GM23338 (cell line): ENCODE measurements around the gene KRTAP12-2. TPM values are rescaled to one million over a fixed set of nuclear protein-coding genes. Genes with fewer than 3 reads are reported as not detected.

Experiments used
- ATAC-seq: fragments of 200-7000 bp; cut with Tn5 transposase; 3 replicates; pipeline ENCODE4 v1.9.1; 2020
- DNase-seq: peaks from one replicate; pipeline ENCODE4 v3.0.0-alpha.2; 2015; ENCODE audit warnings: low spot score
- H2AFZ ChIP-seq: fragments of 200-600 bp; sonication (generic); 2 replicates; pipeline ENCODE4 v1.8.0; 2016; ENCODE audit warnings: antibody characterized with exemption, mild to moderate bottlenecking, moderate library complexity
- H3F3A ChIP-seq: fragments of 200-600 bp; sonication (generic); replicated peaks from 2 replicates; pipeline ENCODE4 v1.8.0; 2017; ENCODE audit warnings: antibody characterized with exemption, mixed run types, low read depth
- H3K27ac ChIP-seq: fragments of 200-600 bp; sonication (generic); 2 replicates; pipeline ENCODE4 v1.6.1; 2016; ENCODE audit warnings: low read depth
- H3K27me3 ChIP-seq: fragments of 200-600 bp; sonication (generic); 2 replicates; pipeline ENCODE4 v1.8.0; 2016; ENCODE audit warnings: mild to moderate bottlenecking, mixed run types, moderate library complexity; ENCODE audit not compliant: insufficient read depth
- H3K36me3 ChIP-seq: fragments of 200-600 bp; sonication (generic); 2 replicates; pipeline ENCODE4 v1.8.0; 2016; ENCODE audit warnings: mild to moderate bottlenecking; ENCODE audit not compliant: insufficient read depth
- H3K4me1 ChIP-seq: fragments of 200-600 bp; sonication (generic); 2 replicates; pipeline ENCODE4 v1.8.0; 2016; ENCODE audit warnings: mild to moderate bottlenecking, moderate library complexity; ENCODE audit not compliant: insufficient read depth
- H3K4me2 ChIP-seq: fragments of 200-600 bp; sonication (generic); 2 replicates; pipeline ENCODE4 v1.7.1; 2017; ENCODE audit warnings: mixed run types
- H3K4me3 ChIP-seq: fragments of 200-600 bp; sonication (generic); 2 replicates; pipeline ENCODE4 v1.6.1; 2016; ENCODE audit warnings: mixed run types
- H3K79me2 ChIP-seq: fragments of 200-600 bp; sonication (generic); replicated peaks from 2 replicates; pipeline ENCODE4 v1.8.0; 2017; ENCODE audit warnings: mild to moderate bottlenecking; ENCODE audit not compliant: insufficient read depth
- H3K9me2 ChIP-seq: fragments of 200-600 bp; sonication (generic); 2 replicates; pipeline ENCODE4 v1.8.0; 2017; ENCODE audit not compliant: insufficient read depth
- H4K20me1 ChIP-seq: fragments of 200-600 bp; sonication (generic); replicated peaks from 2 replicates; pipeline ENCODE4 v1.8.0; 2017; ENCODE audit warnings: mild to moderate bottlenecking; ENCODE audit not compliant: insufficient read depth
- H3K27ac Mint-ChIP-seq: 2 replicates; pipeline ENCODE4 v1.8.0; 2020; ENCODE audit warnings: inconsistent platforms, mild to moderate bottlenecking, moderate library complexity, mixed read lengths
- H3K27me3 Mint-ChIP-seq: 3 replicates; pipeline ENCODE4 v1.8.0; 2022; ENCODE audit warnings: low read depth, mild to moderate bottlenecking, moderate library complexity, mixed read lengths, inconsistent platforms; ENCODE audit not compliant: insufficient read depth, poor library complexity
- H3K36me3 Mint-ChIP-seq: 3 replicates; pipeline ENCODE4 v1.8.0; 2021; ENCODE audit warnings: low read depth, mild to moderate bottlenecking, inconsistent platforms, moderate library complexity, mixed read lengths
- H3K4me1 Mint-ChIP-seq: 3 replicates; pipeline ENCODE4 v1.8.0; 2020; ENCODE audit warnings: mild to moderate bottlenecking, inconsistent platforms, mixed read lengths
- H3K4me3 Mint-ChIP-seq: 3 replicates; pipeline ENCODE4 v1.8.0; 2021; ENCODE audit warnings: moderate library complexity, mild to moderate bottlenecking, inconsistent platforms, mixed read lengths
- H3K9me3 Mint-ChIP-seq: 3 replicates; pipeline ENCODE4 v1.8.0; 2020; ENCODE audit warnings: moderate library complexity, mild to moderate bottlenecking, inconsistent platforms, mixed read lengths
- CREB1 ChIP-seq: fragments of 250-450 bp; sonication (Bioruptor Pico); IDR thresholded peaks from 2 replicates; pipeline ENCODE4 v1.5.0; 2020; ENCODE audit warnings: low read depth, mild to moderate bottlenecking, moderate library complexity
- CTCF ChIP-seq, 2 experiments: fragments of 200-600 bp in 1 of 2; sonication (generic) in 1 of 2; conservative IDR thresholded peaks; 2 replicates each; pipeline versions ENCODE4 v1.5.1 to v1.6.1; 2016 to 2017; ENCODE audit warnings: antibody characterized with exemption in 2 of 2, low read depth in 2 of 2, mild to moderate bottlenecking in 2 of 2, moderate library complexity in 1 of 2
- ETS1 ChIP-seq: IDR thresholded peaks from 2 replicates; pipeline ENCODE4 v1.6.1; 2016; ENCODE audit warnings: antibody characterized with exemption
- EZH2phosphoT487 ChIP-seq: fragments of 200-600 bp; sonication (generic); IDR thresholded peaks from one replicate; pipeline ENCODE4 v1.8.1; 2018; ENCODE audit warnings: antibody characterized with exemption; ENCODE audit not compliant: unreplicated experiment
- JUNB ChIP-seq: IDR thresholded peaks from one replicate; pipeline ENCODE4 v1.6.1; 2016; ENCODE audit warnings: antibody characterized with exemption; ENCODE audit not compliant: unreplicated experiment
- NANOG ChIP-seq: IDR thresholded peaks from 2 replicates; pipeline ENCODE4 v1.6.1; 2016; ENCODE audit warnings: antibody characterized with exemption, borderline replicate concordance
- POLR2AphosphoS5 ChIP-seq: IDR thresholded peaks from 2 replicates; pipeline ENCODE4 v1.6.1; 2016; ENCODE audit warnings: antibody characterized with exemption, low read depth
- REST ChIP-seq: IDR thresholded peaks from one replicate; pipeline ENCODE4 v1.6.1; 2018; ENCODE audit warnings: antibody characterized with exemption; ENCODE audit not compliant: unreplicated experiment
- STAT1 ChIP-seq: IDR thresholded peaks from one replicate; pipeline ENCODE4 v1.6.1; 2016; ENCODE audit warnings: antibody characterized with exemption; ENCODE audit not compliant: unreplicated experiment
- ZNF114 ChIP-seq: fragments of 250-450 bp; sonication (Bioruptor Pico); IDR thresholded peaks from 2 replicates; pipeline ENCODE4 v1.5.0; 2020; ENCODE audit warnings: mild to moderate bottlenecking, moderate library complexity
- ZNF331 ChIP-seq: fragments of 250-450 bp; sonication (Bioruptor Pico); IDR thresholded peaks from 2 replicates; pipeline ENCODE4 v1.5.0; 2020; ENCODE audit warnings: low read depth, mild to moderate bottlenecking, moderate library complexity
- polyA plus RNA-seq: library from polyadenylated mRNA; unstranded; fragments of >200 nt; fragmentation: Nextera tagmentation; extraction: Ambion mirVana; gene quantifications from 2 replicates; pipeline ENCODE4 v1.2.1, GENCODE V29; 2016
- total RNA-seq: library from RNA; depleted of rRNA; stranded (reverse); fragments of >200 nt; shearing (Covaris generic); gene quantifications from 2 replicates; pipeline ENCODE4 v1.2.3, GENCODE V29; 2014

KRTAP12-2 gene
- total and polyA plus RNA-seq, 2 experiments from 2014 or later = not detected

GRCh38 chr21:44702111-44702972, 35.6 kb upstream of the KRTAP12-2 start:
- H3K4me1 ChIP-seq = peaks cover 43% of the 10 kb centered on the region
- Mint-ChIP-seq H3K4me1 (peaks cover 73% of the 10 kb centered on the region), H3K9me3 (peaks cover 2% of the 10 kb centered on the region; the same call in 1 of the 3 replicates), H3K27ac (peak overlapping the region; percentile 22; the same call in 1 of the 2 replicates), H3K36me3 (no peaks in the 10 kb centered on the region), H3K4me3 (no peak overlapping the region; the same call in 2 of the 3 replicates), H3K27me3 (peaks cover 36% of the 10 kb centered on the region)
- ATAC-seq (no peak), DNase-seq (no peak)
- 0 out of 2 replicates have a peak, but pooled peaks cover 11% of the 10 kb centered on the region for H3F3A ChIP-seq
- H3K4me3 ChIP-seq = no peak overlapping the region
- H3K79me2 ChIP-seq = no peaks in the 10 kb centered on the region
- H4K20me1 ChIP-seq = no peaks in the 10 kb centered on the region
- peak overlapping the region; percentile 76; the same call in 1 of the 2 replicates for H3K4me2 ChIP-seq
- no peak overlapping the region for H3K27ac ChIP-seq
- H2AFZ ChIP-seq = no peak overlapping the region
- H3K27me3 ChIP-seq = peaks cover 20% of the 10 kb centered on the region
- TF ChIP-seq EZH2phosphoT487 (no peak), JUNB (no peak), NANOG (no peak), STAT1 (no peak), ZNF331 (CRISPR knock-in tag) (no peak)
- H3K36me3 ChIP-seq = no peaks in the 10 kb centered on the region
- no peaks in the 10 kb centered on the region for H3K9me2 ChIP-seq

GRCh38 chr21:44701541-44701940, 34.8 kb upstream of the KRTAP12-2 start:
- H3K4me3 Mint-ChIP-seq = no peak overlapping the region; the same call in 2 of the 3 replicates
- no peak for DNase-seq
- TF ChIP-seq NANOG (no peak), ETS1 (no peak), ZNF114 (CRISPR knock-in tag) (no peak), POLR2AphosphoS5 (no peak), CREB1 (CRISPR knock-in tag) (no peak), ZNF331 (CRISPR knock-in tag) (no peak), CTCF (conservative IDR thresholded peaks at IDR 0.05; ENCODE audit: low read depth in 2 of 2) (no peak), JUNB (no peak), STAT1 (no peak), REST (no peak)

More at GRCh38 chr21:44701541-44701940, 34.8 kb upstream of the KRTAP12-2 start:
- Histone ChIP-seq H3K4me3 (no peak overlapping the region), H3K4me2 (0 out of 2 replicates have a peak overlapping the region, but pooled peaks have one; percentile 32), H4K20me1 (no peaks in the 10 kb centered on the region), H3K9me2 (no peaks in the 10 kb centered on the region), H3K27ac (no peak overlapping the region), H3F3A (0 out of 2 replicates have a peak, but pooled peaks cover 9% of the 10 kb centered on the region), H3K27me3 (peaks cover 12% of the 10 kb centered on the region), H2AFZ (no peak overlapping the region), H3K4me1 (peaks cover 42% of the 10 kb centered on the region), H3K36me3 (no peaks in the 10 kb centered on the region), H3K79me2 (no peaks in the 10 kb centered on the region)
- ATAC-seq = no peak
- no peaks in the 10 kb centered on the region for H3K36me3 Mint-ChIP-seq
- H3K4me1 Mint-ChIP-seq = peaks cover 78% of the 10 kb centered on the region
- peaks cover 34% of the 10 kb centered on the region for H3K27me3 Mint-ChIP-seq
- peaks cover 2% of the 10 kb centered on the region; the same call in 1 of the 3 replicates for H3K9me3 Mint-ChIP-seq
- peak overlapping the region; percentile 26; the same call in 1 of the 2 replicates for H3K27ac Mint-ChIP-seq
